Measurements from ENCODE around the gene COL4A6. TPM values are rescaled to one million over a fixed set of nuclear protein-coding genes. Genes with fewer than 3 reads are reported as not detected.

The COL4A6 gene
- total RNA-seq, 1 donor from 2014 or later, result 10.3 TPM

DNA sequence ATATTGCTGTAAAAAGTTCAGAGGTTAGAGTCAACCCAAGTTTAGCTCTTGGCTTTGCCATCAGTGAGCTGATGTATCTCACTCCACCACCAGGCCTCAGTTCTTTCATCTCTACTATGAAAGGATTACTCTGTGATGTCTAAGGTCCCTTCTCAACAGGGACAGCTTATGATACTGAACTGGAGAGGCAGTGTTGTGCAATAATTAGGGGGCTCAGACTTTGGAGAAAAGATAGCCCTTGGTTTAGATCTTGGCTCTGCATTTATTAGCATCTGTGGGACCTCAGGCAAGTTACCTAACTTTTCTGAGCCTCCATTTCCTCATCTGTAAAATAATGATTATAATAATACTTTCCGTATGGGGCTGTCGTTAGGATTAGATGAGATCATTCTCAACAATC is 89.0 kb downstream of the COL4A6 start:
- H3K27me3 ChIP-seq, result no peaks in the 10 kb centered on the region
- DNase-seq (ENCODE audit: extremely low spot score in 2 of 2), result no peak
- TF ChIP-seq POLR2AphosphoS5 (IDR thresholded peaks at IDR 0.05; ENCODE audit: insufficient read depth in 1 of 2, low read depth in 1 of 2) (no peak), POLR2A (IDR thresholded peaks at IDR 0.05) (no peak)
- TF ChIP-seq, protein P1, sequence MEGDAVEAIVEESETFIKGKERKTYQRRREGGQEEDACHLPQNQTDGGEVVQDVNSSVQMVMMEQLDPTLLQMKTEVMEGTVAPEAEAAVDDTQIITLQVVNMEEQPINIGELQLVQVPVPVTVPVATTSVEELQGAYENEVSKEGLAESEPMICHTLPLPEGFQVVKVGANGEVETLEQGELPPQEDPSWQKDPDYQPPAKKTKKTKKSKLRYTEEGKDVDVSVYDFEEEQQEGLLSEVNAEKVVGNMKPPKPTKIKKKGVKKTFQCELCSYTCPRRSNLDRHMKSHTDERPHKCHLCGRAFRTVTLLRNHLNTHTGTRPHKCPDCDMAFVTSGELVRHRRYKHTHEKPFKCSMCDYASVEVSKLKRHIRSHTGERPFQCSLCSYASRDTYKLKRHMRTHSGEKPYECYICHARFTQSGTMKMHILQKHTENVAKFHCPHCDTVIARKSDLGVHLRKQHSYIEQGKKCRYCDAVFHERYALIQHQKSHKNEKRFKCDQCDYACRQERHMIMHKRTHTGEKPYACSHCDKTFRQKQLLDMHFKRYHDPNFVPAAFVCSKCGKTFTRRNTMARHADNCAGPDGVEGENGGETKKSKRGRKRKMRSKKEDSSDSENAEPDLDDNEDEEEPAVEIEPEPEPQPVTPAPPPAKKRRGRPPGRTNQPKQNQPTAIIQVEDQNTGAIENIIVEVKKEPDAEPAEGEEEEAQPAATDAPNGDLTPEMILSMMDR (IDR thresholded peaks at IDR 0.05), result no peak
- intact Hi-C loops (cut with DNase I), result no loop called here
- no peak overlapping the region for H3K4me3 ChIP-seq
- no peaks in the 10 kb centered on the region for H3K36me3 ChIP-seq
- peaks cover 5% of the 10 kb centered on the region for H3K4me1 ChIP-seq
- H3K9me3 ChIP-seq, result no peaks in the 10 kb centered on the region
- no peak overlapping the region for H3K27ac ChIP-seq

DNA sequence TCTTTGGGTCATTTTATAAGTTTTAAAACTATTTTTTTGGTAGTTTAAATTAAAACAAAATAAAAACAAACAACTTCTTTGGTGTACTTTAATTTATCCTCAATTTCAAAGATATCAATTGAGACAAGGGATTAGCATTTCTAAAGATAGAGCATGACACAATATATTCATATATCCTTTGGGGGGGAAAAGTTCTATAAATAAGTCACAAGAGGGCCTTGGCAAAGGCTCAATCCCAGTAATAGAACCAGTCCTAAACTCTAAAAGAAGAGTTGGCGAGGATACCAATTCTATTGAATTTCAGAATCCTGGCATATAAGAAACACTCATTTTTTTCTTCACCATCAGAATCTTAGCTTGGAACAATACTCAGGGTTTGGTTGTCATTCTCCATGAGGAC is 89.7 kb downstream of the COL4A6 start:
- DNase-seq (ENCODE audit: extremely low spot score in 2 of 2), result no peak
- no peaks in the 10 kb centered on the region for H3K27me3 ChIP-seq
- no peaks in the 10 kb centered on the region for H3K36me3 ChIP-seq
- peaks cover 5% of the 10 kb centered on the region for H3K4me1 ChIP-seq
- H3K4me3 ChIP-seq, result no peak overlapping the region
- no peak overlapping the region for H3K27ac ChIP-seq
- TF ChIP-seq, protein P1 (IDR thresholded peaks at IDR 0.05), result no peak
- TF ChIP-seq POLR2AphosphoS5 (IDR thresholded peaks at IDR 0.05; ENCODE audit: insufficient read depth in 1 of 2, low read depth in 1 of 2) (no peak), POLR2A (IDR thresholded peaks at IDR 0.05) (no peak)
- intact Hi-C loops (cut with DNase I), result no loop called here
- no peaks in the 10 kb centered on the region for H3K9me3 ChIP-seq

DNA sequence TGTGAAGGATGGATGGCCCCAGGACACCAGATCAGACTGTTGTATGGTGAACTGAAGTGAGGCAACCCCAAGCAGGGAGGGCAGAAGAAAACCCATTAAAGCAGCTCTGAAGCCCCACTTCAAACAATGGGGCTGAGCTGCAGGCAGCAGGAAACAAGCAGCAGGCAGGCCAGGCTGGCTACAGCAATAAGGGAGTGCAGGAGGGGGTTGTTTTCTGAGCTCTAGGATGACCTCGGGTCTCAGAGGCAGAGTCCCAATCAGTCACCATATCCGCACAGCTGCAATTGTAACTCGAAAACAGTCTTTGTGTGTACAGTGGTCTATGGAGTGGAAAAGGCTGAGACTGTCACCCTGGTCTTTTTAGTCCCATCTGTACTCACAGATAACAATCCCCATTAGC is 90.4 kb downstream of the COL4A6 start:
- Histone ChIP-seq H3K9me3 (no peaks in the 10 kb centered on the region), H3K4me1 (peaks cover 5% of the 10 kb centered on the region), H3K27ac (no peak overlapping the region), H3K27me3 (no peaks in the 10 kb centered on the region), H3K36me3 (no peaks in the 10 kb centered on the region), H3K4me3 (no peak overlapping the region)
- no peak for DNase-seq (ENCODE audit: extremely low spot score in 2 of 2)
- intact Hi-C loops (cut with DNase I), result no loop called here
- TF ChIP-seq POLR2A (IDR thresholded peaks at IDR 0.05), result no peak
- TF ChIP-seq, protein P1 (IDR thresholded peaks at IDR 0.05), result no peak
- no peak for TF ChIP-seq POLR2AphosphoS5 (IDR thresholded peaks at IDR 0.05; ENCODE audit: insufficient read depth in 1 of 2, low read depth in 1 of 2)

DNA sequence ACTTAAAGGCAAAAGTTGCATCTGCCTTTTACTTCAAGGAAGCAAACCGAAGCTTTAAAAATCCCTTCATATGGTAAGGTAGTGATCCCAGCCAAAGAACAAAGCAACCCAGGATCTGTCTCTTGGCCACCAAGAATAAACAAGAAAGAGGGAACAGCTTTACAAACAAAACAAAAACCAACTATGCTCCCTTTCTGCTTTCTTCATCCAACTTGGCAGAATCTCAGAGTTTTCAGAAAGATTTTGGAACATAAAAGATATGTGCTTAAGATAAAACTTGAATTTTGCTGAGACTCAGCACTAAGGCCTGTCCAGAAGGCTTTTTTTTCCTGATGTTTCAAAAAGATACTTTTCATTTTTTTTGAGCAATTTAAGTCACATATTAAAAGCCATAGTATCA is 94.0 kb downstream of the COL4A6 start:
- H3K27me3 ChIP-seq, result no peaks in the 10 kb centered on the region
- H3K36me3 ChIP-seq, result no peaks in the 10 kb centered on the region
- intact Hi-C loops (cut with DNase I), result no loop called here
- H3K27ac ChIP-seq, result no peak overlapping the region
- TF ChIP-seq POLR2AphosphoS5 (IDR thresholded peaks at IDR 0.05; ENCODE audit: insufficient read depth in 1 of 2, low read depth in 1 of 2), result no peak
- TF ChIP-seq POLR2A (IDR thresholded peaks at IDR 0.05), result no peak
- TF ChIP-seq, protein P1 (IDR thresholded peaks at IDR 0.05), result no peak
- H3K9me3 ChIP-seq, result no peaks in the 10 kb centered on the region
- no peak overlapping the region for H3K4me3 ChIP-seq
- peaks cover 2% of the 10 kb centered on the region for H3K4me1 ChIP-seq
- DNase-seq (ENCODE audit: extremely low spot score in 2 of 2), result no peak

DNA sequence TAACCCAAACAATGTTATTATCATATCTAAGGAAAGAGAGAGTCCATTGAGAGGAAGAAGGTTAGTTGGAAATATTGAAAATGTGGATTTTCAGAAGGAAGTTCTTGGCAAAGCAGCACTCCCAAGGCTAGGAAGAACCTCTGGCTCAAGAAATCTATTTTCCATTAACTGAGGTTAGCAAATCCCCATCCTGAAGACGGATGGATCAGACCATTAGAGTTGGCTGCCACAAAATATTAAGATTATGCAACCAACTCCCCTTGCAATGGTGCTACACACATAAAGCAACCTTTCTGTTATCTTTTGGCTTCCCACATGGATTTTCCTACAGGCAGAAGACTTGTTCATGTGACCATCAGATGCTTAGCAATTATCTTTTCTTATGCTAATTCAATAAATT is 96.3 kb downstream of the COL4A6 start:
- Histone ChIP-seq H3K4me3 (no peak overlapping the region), H3K4me1 (no peaks in the 10 kb centered on the region), H3K9me3 (no peaks in the 10 kb centered on the region), H3K27me3 (no peaks in the 10 kb centered on the region), H3K36me3 (no peaks in the 10 kb centered on the region), H3K27ac (no peak overlapping the region)
- DNase-seq (ENCODE audit: extremely low spot score in 2 of 2), result no peak
- TF ChIP-seq POLR2A (IDR thresholded peaks at IDR 0.05) (no peak), POLR2AphosphoS5 (IDR thresholded peaks at IDR 0.05; ENCODE audit: insufficient read depth in 1 of 2, low read depth in 1 of 2) (no peak)
- TF ChIP-seq, protein P1 (IDR thresholded peaks at IDR 0.05), result no peak
- intact Hi-C loops (cut with DNase I), result no loop called here

All from vagina (tissue), 2 donors.